Activated CD8-positive, alpha-beta memory T cell treated with anti-CD3 and anti-CD28 coated beads for 24 hours (primary cell): ENCODE data around the gene UBALD1.
"Not testable (repeated sequence)": the region's sequence is repeated elsewhere in the genome, so short reads cannot be mapped to it uniquely, and the experiment has no call there.

ENCODE experiments used
- DNase-seq: peaks from one replicate; pipeline ENCODE4 v3.0.0-alpha.2; 2020

UBALD1 gene

GRCh38 chr16:4593086-4593485 is 21.6 kb downstream of the UBALD1 start:
- no peak for DNase-seq

- DNase-seq, result no peak
These were observed 22.8 kb downstream of the UBALD1 start for GRCh38 chr16:4591706-4592470.

GRCh38 chr16:4591191-4591590 is 23.5 kb downstream of the UBALD1 start:
- DNase-seq, result no peak

GRCh38 chr16:4588961-4589360 is 25.7 kb downstream of the UBALD1 start:
- no peak for DNase-seq

GRCh38 chr16:4588386-4588785 is 26.3 kb downstream of the UBALD1 start:
- no peak for DNase-seq

- no peak for DNase-seq
These were observed 28.4 kb downstream of the UBALD1 start for GRCh38 chr16:4586291-4586690.

- DNase-seq, result no peak
These were observed 30.8 kb downstream of the UBALD1 start for GRCh38 chr16:4583906-4584305.

- DNase-seq, result no peak
These were observed 34.4 kb downstream of the UBALD1 start for GRCh38 chr16:4580250-4580649.

- DNase-seq, result no peak
These were observed 35.6 kb downstream of the UBALD1 start for GRCh38 chr16:4578961-4579530.

GRCh38 chr16:4576008-4576407 is 38.7 kb downstream of the UBALD1 start:
- DNase-seq, result no peak

- no peak for DNase-seq
These were observed 39.6 kb downstream of the UBALD1 start for GRCh38 chr16:4574919-4575705.

- not testable (repeated sequence) for DNase-seq
These were observed 40.8 kb downstream of the UBALD1 start for GRCh38 chr16:4573926-4574325.

- DNase-seq, result no peak
These were observed 42.0 kb downstream of the UBALD1 start for GRCh38 chr16:4572715-4573114.

GRCh38 chr16:4570688-4571321 is 43.9 kb downstream of the UBALD1 start:
- DNase-seq, result no peak

- DNase-seq, result no peak
These were observed 44.6 kb downstream of the UBALD1 start for GRCh38 chr16:4570086-4570485.

- no peak for DNase-seq
These were observed 48.5 kb downstream of the UBALD1 start for GRCh38 chr16:4566144-4566543.

- DNase-seq, result no peak
These were observed 49.9 kb downstream of the UBALD1 start for GRCh38 chr16:4564661-4565267.

- no peak for DNase-seq
These were observed 53.1 kb downstream of the UBALD1 start for GRCh38 chr16:4561596-4561995.
